B cell (primary cell): ENCODE results near the gene COL26A1.

Source experiments
- EZH2 ChIP-seq: IDR thresholded peaks from 2 replicates; pipeline ENCODE4 v1.6.1; 2012; ENCODE audit warnings: borderline replicate concordance, low read depth, mild to moderate bottlenecking, moderate library complexity, low read length; ENCODE audit not compliant: insufficient read depth, poor library complexity, severe bottlenecking
- TF ChIP-seq, protein P1 (sequence below): fragments of 200-600 bp; IDR thresholded peaks from one replicate; pipeline ENCODE4 v1.8.0; 2022; ENCODE audit warnings: antibody characterized with exemption, mild to moderate bottlenecking

DNA sequence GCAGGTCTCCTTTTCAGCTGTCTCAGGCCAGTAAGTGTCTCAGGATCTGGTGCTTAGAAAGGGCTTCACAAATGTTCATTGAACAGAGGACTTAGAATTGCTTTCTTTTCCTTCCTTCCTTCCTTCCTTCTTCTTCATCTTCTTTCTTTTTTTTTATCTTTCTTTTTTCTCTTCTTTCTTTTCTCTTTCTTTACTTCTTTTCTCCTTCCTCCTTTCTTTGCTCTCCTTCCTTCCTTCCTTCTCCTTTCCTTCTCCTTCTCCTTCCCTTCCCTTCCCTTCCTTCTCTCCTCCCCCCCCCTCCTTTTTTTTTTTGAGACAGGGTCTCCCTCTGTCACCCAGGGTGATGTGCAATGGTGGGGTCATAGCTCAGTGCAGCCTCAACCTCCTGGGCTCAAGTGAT is 34.6 kb downstream of the COL26A1 start:
- TF ChIP-seq, protein P1, sequence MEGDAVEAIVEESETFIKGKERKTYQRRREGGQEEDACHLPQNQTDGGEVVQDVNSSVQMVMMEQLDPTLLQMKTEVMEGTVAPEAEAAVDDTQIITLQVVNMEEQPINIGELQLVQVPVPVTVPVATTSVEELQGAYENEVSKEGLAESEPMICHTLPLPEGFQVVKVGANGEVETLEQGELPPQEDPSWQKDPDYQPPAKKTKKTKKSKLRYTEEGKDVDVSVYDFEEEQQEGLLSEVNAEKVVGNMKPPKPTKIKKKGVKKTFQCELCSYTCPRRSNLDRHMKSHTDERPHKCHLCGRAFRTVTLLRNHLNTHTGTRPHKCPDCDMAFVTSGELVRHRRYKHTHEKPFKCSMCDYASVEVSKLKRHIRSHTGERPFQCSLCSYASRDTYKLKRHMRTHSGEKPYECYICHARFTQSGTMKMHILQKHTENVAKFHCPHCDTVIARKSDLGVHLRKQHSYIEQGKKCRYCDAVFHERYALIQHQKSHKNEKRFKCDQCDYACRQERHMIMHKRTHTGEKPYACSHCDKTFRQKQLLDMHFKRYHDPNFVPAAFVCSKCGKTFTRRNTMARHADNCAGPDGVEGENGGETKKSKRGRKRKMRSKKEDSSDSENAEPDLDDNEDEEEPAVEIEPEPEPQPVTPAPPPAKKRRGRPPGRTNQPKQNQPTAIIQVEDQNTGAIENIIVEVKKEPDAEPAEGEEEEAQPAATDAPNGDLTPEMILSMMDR, result no peak
- TF ChIP-seq EZH2, result no peak
